KMS-11 (cell line): Measurements from ENCODE around the gene INHBC.

Source experiments
- H2AFZ ChIP-seq: fragments of 200-600 bp; sonication (generic); 2 replicates; pipeline ENCODE4 v1.6.1; 2016; ENCODE audit warnings: antibody characterized with exemption, mixed run types, low read depth
- H3K27ac ChIP-seq: fragments of 200-600 bp; sonication (generic); 2 replicates; pipeline ENCODE4 v1.6.1; 2016; ENCODE audit warnings: mild to moderate bottlenecking, mixed run types
- H3K27me3 ChIP-seq: fragments of 200-600 bp; sonication (generic); 2 replicates; pipeline ENCODE4 v1.6.1; 2017; ENCODE audit warnings: mild to moderate bottlenecking, low read depth, mixed run types, moderate library complexity; ENCODE audit not compliant: insufficient read depth
- H3K36me3 ChIP-seq: fragments of 200-600 bp; sonication (generic); 2 replicates; pipeline ENCODE4 v1.6.1; 2017; ENCODE audit warnings: mild to moderate bottlenecking, mixed run types; ENCODE audit not compliant: insufficient read depth
- H3K4me1 ChIP-seq: fragments of 200-600 bp; sonication (generic); 2 replicates; pipeline ENCODE4 v1.6.1; 2016; ENCODE audit warnings: mild to moderate bottlenecking, low read depth, mixed run types; ENCODE audit not compliant: poor library complexity, severe bottlenecking
- H3K4me2 ChIP-seq: fragments of 200-600 bp; sonication (generic); 2 replicates; pipeline ENCODE4 v1.7.0; 2016; ENCODE audit warnings: mild to moderate bottlenecking, mixed run types
- H3K4me3 ChIP-seq: fragments of 200-600 bp; sonication (generic); IDR thresholded peaks from 2 replicates; pipeline ENCODE4 v1.6.1; 2017; ENCODE audit warnings: low read depth, low read length, mixed read lengths; ENCODE audit not compliant: insufficient read depth
- H3K79me2 ChIP-seq: fragments of 200-600 bp; sonication (generic); 2 replicates; pipeline ENCODE4 v1.6.1; 2016; ENCODE audit warnings: low read depth, mixed run types; ENCODE audit not compliant: insufficient read depth
- H3K9ac ChIP-seq: fragments of 200-600 bp; sonication (generic); 2 replicates; pipeline ENCODE4 v1.6.1; 2016; ENCODE audit warnings: mild to moderate bottlenecking, mixed run types
- H4K20me1 ChIP-seq: fragments of 200-600 bp; sonication (generic); 2 replicates; pipeline ENCODE4 v1.6.1; 2016; ENCODE audit warnings: mild to moderate bottlenecking, mixed run types; ENCODE audit not compliant: insufficient read depth
- CTCF ChIP-seq: fragments of 200-600 bp; sonication (generic); conservative IDR thresholded peaks from 2 replicates; pipeline ENCODE4 v1.6.1; 2017; ENCODE audit warnings: low read depth, mild to moderate bottlenecking, antibody characterized with exemption, low read length, moderate library complexity, mixed read lengths

The INHBC gene

GRCh38 chr12:57456737-57457490, 22.3 kb downstream of the INHBC start:
- Histone ChIP-seq H3K36me3 (no peaks in the 10 kb centered on the region), H2AFZ (peak overlapping the region; percentile 83; the same call in 1 of the 2 replicates), H3K4me3 (no peak overlapping the region), H3K27me3 (peaks cover 17% of the 10 kb centered on the region), H3K27ac (no peak overlapping the region), H3K9ac (no peak overlapping the region), H3K4me2 (peak overlapping the region; percentile 98), H3K79me2 (no peaks in the 10 kb centered on the region), H3K4me1 (peaks cover 76% of the 10 kb centered on the region), H4K20me1 (no peaks in the 10 kb centered on the region)
- peak; percentile 23; the same call in 1 of the 2 replicates for TF ChIP-seq CTCF

- H4K20me1 ChIP-seq, result no peaks in the 10 kb centered on the region
- peak overlapping the region; percentile 47 for H3K27ac ChIP-seq
- peak overlapping the region; percentile 95 for H2AFZ ChIP-seq
- H3K4me2 ChIP-seq, result peak overlapping the region; percentile 90
- no peak overlapping the region for H3K4me3 ChIP-seq
- no peak for TF ChIP-seq CTCF
- peaks cover 26% of the 10 kb centered on the region for H3K27me3 ChIP-seq
- peak overlapping the region; percentile 40 for H3K9ac ChIP-seq
- H3K79me2 ChIP-seq, result no peaks in the 10 kb centered on the region
- H3K36me3 ChIP-seq, result no peaks in the 10 kb centered on the region
- H3K4me1 ChIP-seq, result peaks cover 67% of the 10 kb centered on the region
Measured at GRCh38 chr12:57458665-57459054, 24.1 kb downstream of the INHBC start.

DNA sequence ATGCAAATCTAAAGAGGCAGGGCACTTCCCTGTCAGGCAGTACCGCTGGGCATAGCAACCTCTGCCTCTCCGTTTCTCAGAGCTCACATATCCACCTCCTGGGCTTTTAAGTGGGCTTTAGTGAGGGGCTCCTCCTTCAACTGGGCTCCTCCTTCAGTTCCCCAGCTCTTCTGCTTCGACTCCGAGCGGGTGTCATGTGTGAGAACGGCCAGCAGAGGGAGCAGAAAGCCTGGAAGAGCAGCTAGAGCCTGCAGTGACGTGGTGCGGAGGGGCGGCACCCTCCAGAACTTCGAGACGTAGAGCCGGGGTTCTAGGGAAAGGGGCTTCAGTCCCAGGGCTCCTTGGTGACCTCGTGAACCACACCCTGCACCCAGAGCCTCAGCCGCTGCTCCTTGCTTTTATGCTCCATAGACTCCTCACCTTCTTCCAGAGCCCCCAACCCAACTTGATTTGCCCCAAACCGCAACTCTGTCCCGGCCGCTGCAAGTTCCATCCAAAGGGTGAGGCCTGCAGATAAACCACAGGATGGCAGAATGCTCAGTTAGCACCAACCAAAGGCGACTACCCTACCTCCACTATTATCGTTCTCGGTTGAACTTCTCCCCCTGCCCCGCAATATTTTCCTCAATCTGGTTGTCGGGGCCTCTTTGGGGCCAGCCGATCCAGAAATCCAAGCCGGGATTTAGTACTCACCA, 24.6 kb downstream of the INHBC start:
- Histone ChIP-seq H3K27me3 (peaks cover 30% of the 10 kb centered on the region), H3K79me2 (no peaks in the 10 kb centered on the region), H2AFZ (peak overlapping the region; percentile 95), H3K4me3 (peak overlapping the region; percentile 88), H4K20me1 (no peaks in the 10 kb centered on the region), H3K4me2 (peak overlapping the region; percentile 90), H3K9ac (peak overlapping the region; percentile 40), H3K27ac (peak overlapping the region; percentile 47), H3K4me1 (peaks cover 62% of the 10 kb centered on the region), H3K36me3 (no peaks in the 10 kb centered on the region)
- TF ChIP-seq CTCF, result peak; percentile 100

- Histone ChIP-seq H2AFZ (peak within 1 kb of the TSS; percentile 95), H4K20me1 (no peaks in the 10 kb centered on the region), H3K79me2 (no peaks in the 10 kb centered on the region), H3K4me3 (peak within 1 kb of the TSS; percentile 88), H3K4me2 (peak within 1 kb of the TSS; percentile 90), H3K27me3 (peaks cover 37% of the 10 kb centered on the region), H3K27ac (peak within 1 kb of the TSS; percentile 47), H3K9ac (peak within 1 kb of the TSS; percentile 40), H3K4me1 (peaks cover 55% of the 10 kb centered on the region), H3K36me3 (no peaks in the 10 kb centered on the region)
- TF ChIP-seq CTCF, result no peak
Measured at GRCh38 chr12:57459750-57460467, 25.3 kb downstream of the INHBC start, which contains the start of gene GLI1. GLI1 (plus strand) TSS chr12:57459785; CDS start chr12:57463692, 3,907 bp downstream.
